ENCODE results near the gene VCPKMT. TPM values are rescaled to one million over a fixed set of nuclear protein-coding genes. Genes with fewer than 3 reads are reported as not detected.

Gene VCPKMT
- total RNA-seq, 2 donors from 2014 or later = 8.1 to 12.2 TPM

GRCh38 chr14:50067723-50068495 lies 48.5 kb downstream of the VCPKMT start:
- TF ChIP-seq, protein P1, sequence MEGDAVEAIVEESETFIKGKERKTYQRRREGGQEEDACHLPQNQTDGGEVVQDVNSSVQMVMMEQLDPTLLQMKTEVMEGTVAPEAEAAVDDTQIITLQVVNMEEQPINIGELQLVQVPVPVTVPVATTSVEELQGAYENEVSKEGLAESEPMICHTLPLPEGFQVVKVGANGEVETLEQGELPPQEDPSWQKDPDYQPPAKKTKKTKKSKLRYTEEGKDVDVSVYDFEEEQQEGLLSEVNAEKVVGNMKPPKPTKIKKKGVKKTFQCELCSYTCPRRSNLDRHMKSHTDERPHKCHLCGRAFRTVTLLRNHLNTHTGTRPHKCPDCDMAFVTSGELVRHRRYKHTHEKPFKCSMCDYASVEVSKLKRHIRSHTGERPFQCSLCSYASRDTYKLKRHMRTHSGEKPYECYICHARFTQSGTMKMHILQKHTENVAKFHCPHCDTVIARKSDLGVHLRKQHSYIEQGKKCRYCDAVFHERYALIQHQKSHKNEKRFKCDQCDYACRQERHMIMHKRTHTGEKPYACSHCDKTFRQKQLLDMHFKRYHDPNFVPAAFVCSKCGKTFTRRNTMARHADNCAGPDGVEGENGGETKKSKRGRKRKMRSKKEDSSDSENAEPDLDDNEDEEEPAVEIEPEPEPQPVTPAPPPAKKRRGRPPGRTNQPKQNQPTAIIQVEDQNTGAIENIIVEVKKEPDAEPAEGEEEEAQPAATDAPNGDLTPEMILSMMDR (IDR thresholded peaks at IDR 0.05) = no peak
- ATAC-seq (ENCODE audit: insufficient number of reproducible peaks, low FRiP score, low read depth) (no peak), DNase-seq (ENCODE audit: low spot score) (no peak)
- Histone ChIP-seq H3K27ac (no peak overlapping the region), H3K4me1 (ENCODE audit: control insufficient read depth in 1 of 2, low read depth in 2 of 2) (peaks cover 0 to 3% of the 10 kb centered on the region in 2 donors), H3K36me3 (no peaks in the 10 kb centered on the region), H3K4me3 (no peak overlapping the region), H3K27me3 (replicated peaks; ENCODE audit: insufficient read depth) (no peaks in the 10 kb centered on the region), H3K9me3 (no peaks in the 10 kb centered on the region)

DNA sequence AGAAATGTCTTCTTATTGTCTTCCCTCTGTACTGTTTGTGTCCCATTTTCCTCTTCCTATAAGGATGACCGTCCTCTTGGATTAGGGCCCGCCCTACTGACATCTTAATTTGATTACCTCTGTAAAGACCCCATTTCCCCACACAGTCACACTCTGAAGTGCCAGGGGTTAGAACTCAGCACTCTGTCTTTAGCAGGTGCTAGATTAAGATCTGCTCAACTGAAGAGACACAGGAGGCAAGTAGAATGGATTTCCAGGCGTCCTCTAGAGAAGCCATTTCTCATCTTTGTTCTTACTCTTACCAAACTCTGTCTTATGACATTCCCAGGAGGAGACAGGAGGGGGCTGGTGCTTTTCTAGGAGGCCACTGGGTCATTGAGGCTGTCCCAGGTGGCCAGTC lies 50.8 kb downstream of the VCPKMT start:
- Histone ChIP-seq H3K27me3 (replicated peaks; ENCODE audit: insufficient read depth) (no peaks in the 10 kb centered on the region), H3K4me3 (no peak overlapping the region), H3K9me3 (no peaks in the 10 kb centered on the region), H3K36me3 (no peaks in the 10 kb centered on the region), H3K27ac (no peak overlapping the region), H3K4me1 (ENCODE audit: control insufficient read depth in 1 of 2, low read depth in 2 of 2) (peaks cover 18 to 27% of the 10 kb centered on the region in 2 donors)
- DNase-seq (ENCODE audit: low spot score) (no peak), ATAC-seq (ENCODE audit: insufficient number of reproducible peaks, low FRiP score, low read depth) (no peak)
- TF ChIP-seq, protein P1 (IDR thresholded peaks at IDR 0.05) = no peak

DNA sequence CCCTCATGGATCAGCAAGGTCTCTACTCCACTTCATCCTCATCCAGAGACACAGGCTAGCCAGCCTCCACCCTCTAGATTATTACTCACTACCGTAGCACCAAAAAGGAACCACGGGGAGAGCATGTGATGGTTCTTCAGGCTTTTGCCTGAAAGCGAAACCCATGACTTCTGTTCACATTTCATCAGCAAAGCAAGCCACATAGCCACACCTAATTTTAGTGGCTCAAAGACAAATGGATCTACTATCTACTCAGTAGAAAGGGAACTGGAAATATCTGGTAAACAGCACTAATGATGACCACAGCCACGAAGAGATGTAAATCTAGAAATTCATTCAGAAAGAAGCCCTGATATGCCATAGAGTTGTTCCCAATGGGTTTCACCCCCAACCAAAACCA lies 51.4 kb downstream of the VCPKMT start:
- no peaks in the 10 kb centered on the region for H3K36me3 ChIP-seq
- ATAC-seq (ENCODE audit: insufficient number of reproducible peaks, low FRiP score, low read depth) (no peak), DNase-seq (ENCODE audit: low spot score) (no peak)
- H3K27me3 ChIP-seq (replicated peaks; ENCODE audit: insufficient read depth) = no peaks in the 10 kb centered on the region
- H3K9me3 ChIP-seq = no peaks in the 10 kb centered on the region
- peaks cover 24 to 33% of the 10 kb centered on the region in 2 donors for H3K4me1 ChIP-seq (ENCODE audit: control insufficient read depth in 1 of 2, low read depth in 2 of 2)
- TF ChIP-seq, protein P1 (IDR thresholded peaks at IDR 0.05) = no peak
- no peak overlapping the region for H3K4me3 ChIP-seq
- H3K27ac ChIP-seq = no peak overlapping the region

DNA sequence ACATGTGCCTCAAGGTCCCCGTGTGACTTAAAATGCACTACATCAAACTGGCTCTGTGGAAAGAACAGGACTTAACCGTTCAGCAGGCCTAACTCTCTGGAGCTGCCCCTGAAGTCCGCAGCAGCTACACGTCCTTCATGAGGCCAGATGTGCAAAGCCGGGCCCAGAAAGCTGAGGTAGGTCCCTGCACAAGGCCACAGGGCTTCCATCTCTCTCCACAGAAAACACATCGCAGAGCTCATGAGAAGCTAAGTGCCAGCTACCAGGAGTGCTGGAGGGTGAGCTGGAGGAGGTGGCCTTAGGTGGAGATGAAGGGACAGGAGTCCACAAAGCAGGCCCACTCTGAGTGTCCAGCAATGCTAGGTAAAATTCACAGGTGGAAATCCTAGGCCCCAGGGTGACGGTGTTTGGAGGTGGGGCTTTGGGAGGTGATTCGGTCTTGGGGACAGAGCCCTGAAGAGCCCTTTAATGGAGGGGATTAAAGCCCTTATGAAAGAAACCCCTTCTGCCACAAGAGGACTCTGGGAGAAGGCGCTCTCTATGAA lies 52.4 kb downstream of the VCPKMT start:
- TF ChIP-seq, protein P1 (IDR thresholded peaks at IDR 0.05) = no peak

GRCh38 chr14:50062438-50063085 lies 53.8 kb downstream of the VCPKMT start:
- H3K4me3 ChIP-seq = no peak overlapping the region
- ATAC-seq (ENCODE audit: insufficient number of reproducible peaks, low FRiP score, low read depth) (peak; percentile 33), DNase-seq (ENCODE audit: low spot score) (no peak)
- H3K4me1 ChIP-seq (ENCODE audit: control insufficient read depth in 1 of 2, low read depth in 2 of 2) = peaks cover 28 to 38% of the 10 kb centered on the region in 2 donors
- peak overlapping the region; percentile 81 to 91 for H3K27ac ChIP-seq
- no peaks in the 10 kb centered on the region for H3K27me3 ChIP-seq (replicated peaks; ENCODE audit: insufficient read depth)
- TF ChIP-seq, protein P1 (IDR thresholded peaks at IDR 0.05) = no peak
- no peaks in the 10 kb centered on the region for H3K36me3 ChIP-seq
- H3K9me3 ChIP-seq = no peaks in the 10 kb centered on the region

More for the DNA sequence above, 52.4 kb downstream of the VCPKMT start:
- ATAC-seq (ENCODE audit: insufficient number of reproducible peaks, low FRiP score, low read depth) (no peak), DNase-seq (ENCODE audit: low spot score) (no peak)
- H3K27me3 ChIP-seq (replicated peaks; ENCODE audit: insufficient read depth) = no peaks in the 10 kb centered on the region
- peaks cover 28 to 38% of the 10 kb centered on the region in 2 donors for H3K4me1 ChIP-seq (ENCODE audit: control insufficient read depth in 1 of 2, low read depth in 2 of 2)
- H3K36me3 ChIP-seq = no peaks in the 10 kb centered on the region
- no peaks in the 10 kb centered on the region for H3K9me3 ChIP-seq
- no peak overlapping the region for H3K4me3 ChIP-seq
- no peak overlapping the region for H3K27ac ChIP-seq

All from thoracic aorta (tissue), 2 donors.